Endothelial cell (in vitro differentiated cells): ENCODE results near the gene KIRREL2. TPM values are rescaled to one million over a fixed set of nuclear protein-coding genes. Genes with fewer than 3 reads are reported as not detected.

ENCODE experiments used
- DNase-seq: peaks from one replicate; pipeline ENCODE4 v3.0.0; 2021; ENCODE audit warnings: low spot score
- H3K27ac Mint-ChIP-seq: one replicate; pipeline ENCODE4 v1.8.0; 2021; ENCODE audit warnings: mixed read lengths, inconsistent platforms; ENCODE audit not compliant: unreplicated experiment
- H3K27me3 Mint-ChIP-seq: one replicate; pipeline ENCODE4 v1.8.0; 2021; ENCODE audit warnings: mild to moderate bottlenecking, moderate library complexity, mixed read lengths, inconsistent platforms; ENCODE audit not compliant: unreplicated experiment
- H3K36me3 Mint-ChIP-seq: one replicate; pipeline ENCODE4 v1.8.0; 2021; ENCODE audit warnings: mild to moderate bottlenecking, low read depth, mixed read lengths, inconsistent platforms; ENCODE audit not compliant: unreplicated experiment
- H3K4me1 Mint-ChIP-seq: one replicate; pipeline ENCODE4 v1.8.0; 2021; ENCODE audit warnings: mild to moderate bottlenecking, mixed read lengths, inconsistent platforms; ENCODE audit not compliant: unreplicated experiment
- H3K4me3 Mint-ChIP-seq: one replicate; pipeline ENCODE4 v1.8.0; 2021; ENCODE audit warnings: mild to moderate bottlenecking, mixed read lengths, inconsistent platforms; ENCODE audit not compliant: unreplicated experiment
- H3K9me3 Mint-ChIP-seq: one replicate; pipeline ENCODE4 v1.8.0; 2021; ENCODE audit warnings: mixed read lengths, inconsistent platforms; ENCODE audit not compliant: unreplicated experiment
- CTCF ChIP-seq: fragments of 200-600 bp; sonication (generic); IDR thresholded peaks from one replicate; pipeline ENCODE4 v1.5.0; 2021; ENCODE audit warnings: antibody characterized with exemption; ENCODE audit not compliant: unreplicated experiment
- total RNA-seq: library from RNA; stranded (reverse); fragmentation: NEBNext Ultra II Directional; extraction: Animal tissue kit (Norgen Biotek cat#: 25700); gene quantifications from one replicate; pipeline ENCODE4 v1.2.1, GENCODE V29; 2021; ENCODE audit not compliant: unreplicated experiment

KIRREL2 gene
- total RNA-seq, 1 donor from 2014 or later: 1.8 TPM

GRCh38 chr19:35813043-35813890, 43.4 kb upstream of the KIRREL2 start:
- Mint-ChIP-seq H3K4me1 (peaks cover 4% of the 10 kb centered on the region), H3K9me3 (no peaks in the 10 kb centered on the region), H3K36me3 (no peaks in the 10 kb centered on the region), H3K27ac (no peak overlapping the region), H3K27me3 (peaks cover 3% of the 10 kb centered on the region), H3K4me3 (no peak overlapping the region)
- no peak for TF ChIP-seq CTCF
- DNase-seq: no peak

- Mint-ChIP-seq H3K9me3 (no peaks in the 10 kb centered on the region), H3K4me1 (peaks cover 6% of the 10 kb centered on the region), H3K36me3 (no peaks in the 10 kb centered on the region), H3K4me3 (peak overlapping the region; percentile 78), H3K27ac (peak overlapping the region; percentile 27), H3K27me3 (peaks cover 7% of the 10 kb centered on the region)
- no peak for DNase-seq
- no peak for TF ChIP-seq CTCF
Measured at GRCh38 chr19:35816262-35816661, 40.4 kb upstream of the KIRREL2 start.

- no peaks in the 10 kb centered on the region for H3K36me3 Mint-ChIP-seq
Measured at GRCh38 chr19:35816846-35817245, 39.9 kb upstream of the KIRREL2 start.

GRCh38 chr19:35818445-35818844, 38.3 kb upstream of the KIRREL2 start:
- Mint-ChIP-seq H3K27ac (no peak overlapping the region), H3K36me3 (no peaks in the 10 kb centered on the region), H3K9me3 (no peaks in the 10 kb centered on the region), H3K4me3 (no peak overlapping the region), H3K27me3 (peaks cover 7% of the 10 kb centered on the region), H3K4me1 (peaks cover 6% of the 10 kb centered on the region)
- no peak for TF ChIP-seq CTCF
- DNase-seq: no peak

More at GRCh38 chr19:35816846-35817245, 39.9 kb upstream of the KIRREL2 start:
- peaks cover 6% of the 10 kb centered on the region for H3K4me1 Mint-ChIP-seq
- no peak for TF ChIP-seq CTCF
- H3K27ac Mint-ChIP-seq: no peak overlapping the region
- no peaks in the 10 kb centered on the region for H3K9me3 Mint-ChIP-seq
- H3K27me3 Mint-ChIP-seq: peaks cover 7% of the 10 kb centered on the region
- DNase-seq: no peak
- H3K4me3 Mint-ChIP-seq: no peak overlapping the region

GRCh38 chr19:35822579-35822978, 34.1 kb upstream of the KIRREL2 start:
- Mint-ChIP-seq H3K27ac (no peak overlapping the region), H3K4me1 (peaks cover 2% of the 10 kb centered on the region), H3K9me3 (no peaks in the 10 kb centered on the region), H3K4me3 (no peak overlapping the region), H3K27me3 (peaks cover 6% of the 10 kb centered on the region), H3K36me3 (no peaks in the 10 kb centered on the region)
- DNase-seq: no peak
- no peak for TF ChIP-seq CTCF
